ENCODE data around the gene UVRAG. TPM values are rescaled to one million over a fixed set of nuclear protein-coding genes. Genes with fewer than 3 reads are reported as not detected.
"Not testable (repeated sequence)": the region's sequence is repeated elsewhere in the genome, so short reads cannot be mapped to it uniquely, and the experiment has no call there.

UVRAG gene
- total RNA-seq, 1 experiment from 2014 or later = 52.7 TPM

- H3K4me2 ChIP-seq (ENCODE audit: low read depth, low read length, poor library complexity, severe bottlenecking) = no peak overlapping the region
- 0 out of 2 replicates have a peak, but pooled peaks cover 6% of the 10 kb centered on the region for H4K20me1 ChIP-seq (ENCODE audit: insufficient read depth, low read depth, low read length)
Measured at GRCh38 chr11:75850787-75851186, 35.8 kb downstream of the UVRAG start.

GRCh38 chr11:75851203-75851602, 36.2 kb downstream of the UVRAG start:
- Histone ChIP-seq H3K4me3 (ENCODE audit: low read length) (no peak overlapping the region), H3K4me2 (ENCODE audit: low read depth, low read length, poor library complexity, severe bottlenecking) (no peak overlapping the region), H2AFZ (ENCODE audit: low read length) (no peak overlapping the region), H3K9me3 (ENCODE audit: low read length) (no peaks in the 10 kb centered on the region), H3K27ac (ENCODE audit: low read length) (no peak overlapping the region), H3K79me2 (ENCODE audit: low read length) (peaks cover 89% of the 10 kb centered on the region), H3K9me2 (replicated peaks; ENCODE audit: insufficient read depth, low read length) (no peaks in the 10 kb centered on the region), H4K20me1 (ENCODE audit: insufficient read depth, low read depth, low read length) (0 out of 2 replicates have a peak, but pooled peaks cover 6% of the 10 kb centered on the region), H3K27me3 (ENCODE audit: low read length) (no peaks in the 10 kb centered on the region), H3K9ac (ENCODE audit: low read length) (no peak overlapping the region), H3K36me3 (ENCODE audit: insufficient read depth, low read length) (peaks cover 24% of the 10 kb centered on the region), H3K4me1 (ENCODE audit: low read length) (peaks cover 7% of the 10 kb centered on the region)
- no peak for DNase-seq

More at GRCh38 chr11:75850787-75851186, 35.8 kb downstream of the UVRAG start:
- no peak overlapping the region for H2AFZ ChIP-seq (ENCODE audit: low read length)
- no peaks in the 10 kb centered on the region for H3K9me2 ChIP-seq (replicated peaks; ENCODE audit: insufficient read depth, low read length)
- H3K9me3 ChIP-seq (ENCODE audit: low read length) = no peaks in the 10 kb centered on the region
- H3K4me3 ChIP-seq (ENCODE audit: low read length) = no peak overlapping the region
- H3K4me1 ChIP-seq (ENCODE audit: low read length) = peaks cover 7% of the 10 kb centered on the region
- DNase-seq = no peak
- H3K79me2 ChIP-seq (ENCODE audit: low read length) = peaks cover 94% of the 10 kb centered on the region
- H3K27ac ChIP-seq (ENCODE audit: low read length) = no peak overlapping the region; the same call in 1 of the 2 replicates
- no peaks in the 10 kb centered on the region for H3K27me3 ChIP-seq (ENCODE audit: low read length)
- peaks cover 27% of the 10 kb centered on the region for H3K36me3 ChIP-seq (ENCODE audit: insufficient read depth, low read length)
- H3K9ac ChIP-seq (ENCODE audit: low read length) = no peak overlapping the region

- H3K9ac ChIP-seq (ENCODE audit: low read length) = no peak overlapping the region
- no peak overlapping the region for H2AFZ ChIP-seq (ENCODE audit: low read length)
- H3K36me3 ChIP-seq (ENCODE audit: insufficient read depth, low read length) = peaks cover 24% of the 10 kb centered on the region
- H3K4me2 ChIP-seq (ENCODE audit: low read depth, low read length, poor library complexity, severe bottlenecking) = no peak overlapping the region
- H3K9me2 ChIP-seq (replicated peaks; ENCODE audit: insufficient read depth, low read length) = no peaks in the 10 kb centered on the region
- H3K27ac ChIP-seq (ENCODE audit: low read length) = no peak overlapping the region
- no peak for DNase-seq
- H3K9me3 ChIP-seq (ENCODE audit: low read length) = no peaks in the 10 kb centered on the region
- peaks cover 89% of the 10 kb centered on the region for H3K79me2 ChIP-seq (ENCODE audit: low read length)
- no peak overlapping the region for H3K4me3 ChIP-seq (ENCODE audit: low read length)
- H3K27me3 ChIP-seq (ENCODE audit: low read length) = no peaks in the 10 kb centered on the region
- H3K4me1 ChIP-seq (ENCODE audit: low read length) = peaks cover 7% of the 10 kb centered on the region
- H4K20me1 ChIP-seq (ENCODE audit: insufficient read depth, low read depth, low read length) = 0 out of 2 replicates have a peak, but pooled peaks cover 6% of the 10 kb centered on the region
Measured at GRCh38 chr11:75852406-75853017, 37.5 kb downstream of the UVRAG start.

- H3K9me3 ChIP-seq (ENCODE audit: low read length); H3K4me3 ChIP-seq (ENCODE audit: low read length); DNase-seq; H3K4me1 ChIP-seq (ENCODE audit: low read length); H3K9me2 ChIP-seq (replicated peaks; ENCODE audit: insufficient read depth, low read length); H3K9ac ChIP-seq (ENCODE audit: low read length); H4K20me1 ChIP-seq (ENCODE audit: insufficient read depth, low read depth, low read length); H2AFZ ChIP-seq (ENCODE audit: low read length); H3K27ac ChIP-seq (ENCODE audit: low read length); H3K4me2 ChIP-seq (ENCODE audit: low read depth, low read length, poor library complexity, severe bottlenecking); H3K27me3 ChIP-seq (ENCODE audit: low read length): not testable (repeated sequence)
- H3K79me2 ChIP-seq (ENCODE audit: low read length) = peaks cover 88% of the 10 kb centered on the region
- H3K36me3 ChIP-seq (ENCODE audit: insufficient read depth, low read length) = peaks cover 20% of the 10 kb centered on the region
Measured at GRCh38 chr11:75853563-75853962, 38.6 kb downstream of the UVRAG start.

GRCh38 chr11:75853971-75854370, 39.0 kb downstream of the UVRAG start:
- Histone ChIP-seq H3K9me2 (replicated peaks; ENCODE audit: insufficient read depth, low read length) (no peaks in the 10 kb centered on the region), H3K79me2 (ENCODE audit: low read length) (peaks cover 88% of the 10 kb centered on the region), H3K9ac (ENCODE audit: low read length) (no peak overlapping the region), H3K9me3 (ENCODE audit: low read length) (no peaks in the 10 kb centered on the region), H4K20me1 (ENCODE audit: insufficient read depth, low read depth, low read length) (0 out of 2 replicates have a peak, but pooled peaks cover 6% of the 10 kb centered on the region), H3K4me1 (ENCODE audit: low read length) (peaks cover 7% of the 10 kb centered on the region), H3K4me3 (ENCODE audit: low read length) (no peak overlapping the region), H3K4me2 (ENCODE audit: low read depth, low read length, poor library complexity, severe bottlenecking) (no peak overlapping the region), H3K27ac (ENCODE audit: low read length) (no peak overlapping the region), H3K27me3 (ENCODE audit: low read length) (no peaks in the 10 kb centered on the region), H3K36me3 (ENCODE audit: insufficient read depth, low read length) (peaks cover 20% of the 10 kb centered on the region), H2AFZ (ENCODE audit: low read length) (no peak overlapping the region)
- no peak for DNase-seq

GRCh38 chr11:75855206-75855605, 40.2 kb downstream of the UVRAG start:
- H3K27me3 ChIP-seq (ENCODE audit: low read length) = no peaks in the 10 kb centered on the region
- peaks cover 20% of the 10 kb centered on the region for H3K36me3 ChIP-seq (ENCODE audit: insufficient read depth, low read length)
- peaks cover 86% of the 10 kb centered on the region for H3K79me2 ChIP-seq (ENCODE audit: low read length)
- H4K20me1 ChIP-seq (ENCODE audit: insufficient read depth, low read depth, low read length) = 0 out of 2 replicates have a peak, but pooled peaks cover 5% of the 10 kb centered on the region
- H3K4me3 ChIP-seq (ENCODE audit: low read length) = no peak overlapping the region
- H3K9me2 ChIP-seq (replicated peaks; ENCODE audit: insufficient read depth, low read length) = no peaks in the 10 kb centered on the region
- H3K9ac ChIP-seq (ENCODE audit: low read length) = no peak overlapping the region
- no peak for DNase-seq
- no peak overlapping the region for H3K27ac ChIP-seq (ENCODE audit: low read length)
- no peaks in the 10 kb centered on the region for H3K9me3 ChIP-seq (ENCODE audit: low read length)
- no peak overlapping the region for H3K4me2 ChIP-seq (ENCODE audit: low read depth, low read length, poor library complexity, severe bottlenecking)
- H3K4me1 ChIP-seq (ENCODE audit: low read length) = peaks cover 5% of the 10 kb centered on the region
- no peak overlapping the region for H2AFZ ChIP-seq (ENCODE audit: low read length)

GRCh38 chr11:75856912-75857311, 41.9 kb downstream of the UVRAG start:
- Histone ChIP-seq H3K36me3 (ENCODE audit: insufficient read depth, low read length) (peaks cover 28% of the 10 kb centered on the region), H3K27ac (ENCODE audit: low read length) (no peak overlapping the region), H3K79me2 (ENCODE audit: low read length) (peaks cover 85% of the 10 kb centered on the region), H3K4me3 (ENCODE audit: low read length) (no peak overlapping the region), H3K9me3 (ENCODE audit: low read length) (no peaks in the 10 kb centered on the region), H4K20me1 (ENCODE audit: insufficient read depth, low read depth, low read length) (no peaks in the 10 kb centered on the region), H2AFZ (ENCODE audit: low read length) (no peak overlapping the region), H3K27me3 (ENCODE audit: low read length) (no peaks in the 10 kb centered on the region), H3K9me2 (replicated peaks; ENCODE audit: insufficient read depth, low read length) (no peaks in the 10 kb centered on the region), H3K9ac (ENCODE audit: low read length) (no peak overlapping the region), H3K4me1 (ENCODE audit: low read length) (no peaks in the 10 kb centered on the region), H3K4me2 (ENCODE audit: low read depth, low read length, poor library complexity, severe bottlenecking) (no peak overlapping the region)
- DNase-seq = no peak

- H3K9me2 ChIP-seq (replicated peaks; ENCODE audit: insufficient read depth, low read length) = no peaks in the 10 kb centered on the region
- H3K79me2 ChIP-seq (ENCODE audit: low read length) = peaks cover 87% of the 10 kb centered on the region
- no peak overlapping the region for H2AFZ ChIP-seq (ENCODE audit: low read length)
- no peaks in the 10 kb centered on the region for H3K27me3 ChIP-seq (ENCODE audit: low read length)
- H3K36me3 ChIP-seq (ENCODE audit: insufficient read depth, low read length) = peaks cover 23% of the 10 kb centered on the region
- no peak overlapping the region for H3K4me2 ChIP-seq (ENCODE audit: low read depth, low read length, poor library complexity, severe bottlenecking)
- H4K20me1 ChIP-seq (ENCODE audit: insufficient read depth, low read depth, low read length) = no peaks in the 10 kb centered on the region
- H3K4me1 ChIP-seq (ENCODE audit: low read length) = no peaks in the 10 kb centered on the region
- no peaks in the 10 kb centered on the region for H3K9me3 ChIP-seq (ENCODE audit: low read length)
- H3K4me3 ChIP-seq (ENCODE audit: low read length) = no peak overlapping the region
- DNase-seq = no peak
- no peak overlapping the region for H3K27ac ChIP-seq (ENCODE audit: low read length)
- H3K9ac ChIP-seq (ENCODE audit: low read length) = no peak overlapping the region
Measured at GRCh38 chr11:75858042-75858441, 43.0 kb downstream of the UVRAG start.
